Erythroblast (primary cell): Measurements from ENCODE around the gene TPSG1.

Experiments
- GATA1 ChIP-seq: IDR thresholded peaks from 2 replicates; pipeline ENCODE4 v1.6.1; 2011; ENCODE audit warnings: low read depth, mild to moderate bottlenecking, control low read depth, low read length, moderate library complexity
- POLR2A ChIP-seq: IDR thresholded peaks from 2 replicates; pipeline ENCODE4 v1.6.1; 2011; ENCODE audit warnings: mild to moderate bottlenecking, low read length

DNA sequence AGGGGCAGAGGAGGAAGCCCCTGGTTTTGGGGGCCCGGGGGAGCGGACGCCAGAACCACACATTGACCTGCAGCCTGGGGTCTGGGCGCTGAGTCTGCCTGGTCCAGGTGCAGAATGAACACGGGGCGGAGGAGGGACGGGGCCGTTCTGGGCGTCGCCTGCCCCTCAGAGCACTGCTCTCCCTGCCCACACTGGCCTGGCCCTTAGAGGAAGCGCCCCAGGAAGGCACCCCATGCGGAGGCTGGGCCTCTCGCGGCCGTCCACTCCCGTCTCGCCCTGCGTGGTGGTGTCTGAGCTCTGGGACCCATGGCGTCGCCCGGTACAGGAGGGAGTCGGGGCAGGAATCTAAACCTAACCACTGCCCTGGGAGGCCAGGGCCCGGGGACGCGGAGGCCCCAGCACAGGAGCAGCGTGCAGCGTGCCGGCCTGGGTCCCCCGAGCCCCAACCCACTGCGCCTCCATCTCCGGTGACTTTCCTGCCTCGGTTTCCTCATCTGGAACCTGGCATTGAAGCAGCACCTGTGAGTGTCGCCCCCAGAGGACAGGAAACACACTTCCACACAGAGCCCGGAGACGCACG, 35.1 kb upstream of the TPSG1 start:
- TF ChIP-seq POLR2A (no peak), GATA1 (no peak)
